ENCODE measurements around the gene FGD2. TPM values are rescaled to one million over a fixed set of nuclear protein-coding genes. Genes with fewer than 3 reads are reported as not detected.

FGD2 gene
- total and polyA plus RNA-seq, 9 of the 15 experiments (the other 6 are each of a cell fraction or from before 2014, with no cell fraction given), result 0.09 TPM; not detected in 8

DNA sequence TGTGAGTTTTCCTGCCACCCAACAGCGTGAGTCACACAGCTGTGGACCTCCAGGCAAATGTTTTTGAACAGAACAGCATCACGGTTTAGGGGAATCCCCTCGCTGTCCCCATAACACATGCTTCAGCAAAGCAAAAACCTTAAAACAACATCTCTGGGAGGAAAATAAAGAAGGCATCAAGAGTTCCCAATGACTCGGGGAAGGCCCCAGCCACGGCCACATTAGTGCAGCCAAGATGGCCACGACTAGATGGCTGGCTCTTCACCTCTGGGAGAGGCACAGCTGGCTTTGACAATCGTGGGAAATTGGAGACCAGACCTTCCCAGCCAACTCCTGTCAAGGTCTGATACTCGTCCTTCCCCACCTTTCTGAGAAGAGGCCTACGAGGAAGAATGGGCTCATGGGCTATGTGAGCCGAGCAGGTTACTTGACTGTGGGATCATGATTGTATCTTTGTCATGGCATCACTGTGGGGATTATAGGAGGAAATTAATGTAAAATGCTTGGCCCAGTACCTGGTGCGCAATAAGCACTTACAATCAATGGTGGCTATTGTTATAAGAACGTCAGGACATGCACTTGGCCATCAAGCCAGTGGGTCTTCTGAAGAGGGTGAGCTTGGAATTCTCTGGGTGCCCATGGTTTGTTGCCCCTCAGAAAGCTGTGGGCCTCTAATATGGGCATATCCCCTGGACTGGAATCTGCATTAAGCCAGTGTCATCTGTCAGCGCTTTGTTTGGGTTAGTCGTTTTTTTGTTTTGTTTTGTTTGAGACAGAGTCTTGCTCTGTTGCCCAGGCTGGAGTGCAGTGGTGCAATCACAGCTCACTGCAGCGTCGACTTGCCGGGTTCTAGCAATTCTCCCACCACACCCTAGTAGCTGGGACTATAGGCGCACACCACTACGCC, 43.6 kb downstream of the FGD2 start (continued):
- TF ChIP-seq MCM2 (IDR thresholded peaks at IDR 0.05; ENCODE audit: low read depth), result no peak
- TF ChIP-seq, protein P1, sequence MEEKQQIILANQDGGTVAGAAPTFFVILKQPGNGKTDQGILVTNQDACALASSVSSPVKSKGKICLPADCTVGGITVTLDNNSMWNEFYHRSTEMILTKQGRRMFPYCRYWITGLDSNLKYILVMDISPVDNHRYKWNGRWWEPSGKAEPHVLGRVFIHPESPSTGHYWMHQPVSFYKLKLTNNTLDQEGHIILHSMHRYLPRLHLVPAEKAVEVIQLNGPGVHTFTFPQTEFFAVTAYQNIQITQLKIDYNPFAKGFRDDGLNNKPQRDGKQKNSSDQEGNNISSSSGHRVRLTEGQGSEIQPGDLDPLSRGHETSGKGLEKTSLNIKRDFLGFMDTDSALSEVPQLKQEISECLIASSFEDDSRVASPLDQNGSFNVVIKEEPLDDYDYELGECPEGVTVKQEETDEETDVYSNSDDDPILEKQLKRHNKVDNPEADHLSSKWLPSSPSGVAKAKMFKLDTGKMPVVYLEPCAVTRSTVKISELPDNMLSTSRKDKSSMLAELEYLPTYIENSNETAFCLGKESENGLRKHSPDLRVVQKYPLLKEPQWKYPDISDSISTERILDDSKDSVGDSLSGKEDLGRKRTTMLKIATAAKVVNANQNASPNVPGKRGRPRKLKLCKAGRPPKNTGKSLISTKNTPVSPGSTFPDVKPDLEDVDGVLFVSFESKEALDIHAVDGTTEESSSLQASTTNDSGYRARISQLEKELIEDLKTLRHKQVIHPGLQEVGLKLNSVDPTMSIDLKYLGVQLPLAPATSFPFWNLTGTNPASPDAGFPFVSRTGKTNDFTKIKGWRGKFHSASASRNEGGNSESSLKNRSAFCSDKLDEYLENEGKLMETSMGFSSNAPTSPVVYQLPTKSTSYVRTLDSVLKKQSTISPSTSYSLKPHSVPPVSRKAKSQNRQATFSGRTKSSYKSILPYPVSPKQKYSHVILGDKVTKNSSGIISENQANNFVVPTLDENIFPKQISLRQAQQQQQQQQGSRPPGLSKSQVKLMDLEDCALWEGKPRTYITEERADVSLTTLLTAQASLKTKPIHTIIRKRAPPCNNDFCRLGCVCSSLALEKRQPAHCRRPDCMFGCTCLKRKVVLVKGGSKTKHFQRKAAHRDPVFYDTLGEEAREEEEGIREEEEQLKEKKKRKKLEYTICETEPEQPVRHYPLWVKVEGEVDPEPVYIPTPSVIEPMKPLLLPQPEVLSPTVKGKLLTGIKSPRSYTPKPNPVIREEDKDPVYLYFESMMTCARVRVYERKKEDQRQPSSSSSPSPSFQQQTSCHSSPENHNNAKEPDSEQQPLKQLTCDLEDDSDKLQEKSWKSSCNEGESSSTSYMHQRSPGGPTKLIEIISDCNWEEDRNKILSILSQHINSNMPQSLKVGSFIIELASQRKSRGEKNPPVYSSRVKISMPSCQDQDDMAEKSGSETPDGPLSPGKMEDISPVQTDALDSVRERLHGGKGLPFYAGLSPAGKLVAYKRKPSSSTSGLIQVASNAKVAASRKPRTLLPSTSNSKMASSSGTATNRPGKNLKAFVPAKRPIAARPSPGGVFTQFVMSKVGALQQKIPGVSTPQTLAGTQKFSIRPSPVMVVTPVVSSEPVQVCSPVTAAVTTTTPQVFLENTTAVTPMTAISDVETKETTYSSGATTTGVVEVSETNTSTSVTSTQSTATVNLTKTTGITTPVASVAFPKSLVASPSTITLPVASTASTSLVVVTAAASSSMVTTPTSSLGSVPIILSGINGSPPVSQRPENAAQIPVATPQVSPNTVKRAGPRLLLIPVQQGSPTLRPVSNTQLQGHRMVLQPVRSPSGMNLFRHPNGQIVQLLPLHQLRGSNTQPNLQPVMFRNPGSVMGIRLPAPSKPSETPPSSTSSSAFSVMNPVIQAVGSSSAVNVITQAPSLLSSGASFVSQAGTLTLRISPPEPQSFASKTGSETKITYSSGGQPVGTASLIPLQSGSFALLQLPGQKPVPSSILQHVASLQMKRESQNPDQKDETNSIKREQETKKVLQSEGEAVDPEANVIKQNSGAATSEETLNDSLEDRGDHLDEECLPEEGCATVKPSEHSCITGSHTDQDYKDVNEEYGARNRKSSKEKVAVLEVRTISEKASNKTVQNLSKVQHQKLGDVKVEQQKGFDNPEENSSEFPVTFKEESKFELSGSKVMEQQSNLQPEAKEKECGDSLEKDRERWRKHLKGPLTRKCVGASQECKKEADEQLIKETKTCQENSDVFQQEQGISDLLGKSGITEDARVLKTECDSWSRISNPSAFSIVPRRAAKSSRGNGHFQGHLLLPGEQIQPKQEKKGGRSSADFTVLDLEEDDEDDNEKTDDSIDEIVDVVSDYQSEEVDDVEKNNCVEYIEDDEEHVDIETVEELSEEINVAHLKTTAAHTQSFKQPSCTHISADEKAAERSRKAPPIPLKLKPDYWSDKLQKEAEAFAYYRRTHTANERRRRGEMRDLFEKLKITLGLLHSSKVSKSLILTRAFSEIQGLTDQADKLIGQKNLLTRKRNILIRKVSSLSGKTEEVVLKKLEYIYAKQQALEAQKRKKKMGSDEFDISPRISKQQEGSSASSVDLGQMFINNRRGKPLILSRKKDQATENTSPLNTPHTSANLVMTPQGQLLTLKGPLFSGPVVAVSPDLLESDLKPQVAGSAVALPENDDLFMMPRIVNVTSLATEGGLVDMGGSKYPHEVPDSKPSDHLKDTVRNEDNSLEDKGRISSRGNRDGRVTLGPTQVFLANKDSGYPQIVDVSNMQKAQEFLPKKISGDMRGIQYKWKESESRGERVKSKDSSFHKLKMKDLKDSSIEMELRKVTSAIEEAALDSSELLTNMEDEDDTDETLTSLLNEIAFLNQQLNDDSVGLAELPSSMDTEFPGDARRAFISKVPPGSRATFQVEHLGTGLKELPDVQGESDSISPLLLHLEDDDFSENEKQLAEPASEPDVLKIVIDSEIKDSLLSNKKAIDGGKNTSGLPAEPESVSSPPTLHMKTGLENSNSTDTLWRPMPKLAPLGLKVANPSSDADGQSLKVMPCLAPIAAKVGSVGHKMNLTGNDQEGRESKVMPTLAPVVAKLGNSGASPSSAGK (IDR thresholded peaks at IDR 0.05), result peak; percentile 61
- TF ChIP-seq, protein P2, sequence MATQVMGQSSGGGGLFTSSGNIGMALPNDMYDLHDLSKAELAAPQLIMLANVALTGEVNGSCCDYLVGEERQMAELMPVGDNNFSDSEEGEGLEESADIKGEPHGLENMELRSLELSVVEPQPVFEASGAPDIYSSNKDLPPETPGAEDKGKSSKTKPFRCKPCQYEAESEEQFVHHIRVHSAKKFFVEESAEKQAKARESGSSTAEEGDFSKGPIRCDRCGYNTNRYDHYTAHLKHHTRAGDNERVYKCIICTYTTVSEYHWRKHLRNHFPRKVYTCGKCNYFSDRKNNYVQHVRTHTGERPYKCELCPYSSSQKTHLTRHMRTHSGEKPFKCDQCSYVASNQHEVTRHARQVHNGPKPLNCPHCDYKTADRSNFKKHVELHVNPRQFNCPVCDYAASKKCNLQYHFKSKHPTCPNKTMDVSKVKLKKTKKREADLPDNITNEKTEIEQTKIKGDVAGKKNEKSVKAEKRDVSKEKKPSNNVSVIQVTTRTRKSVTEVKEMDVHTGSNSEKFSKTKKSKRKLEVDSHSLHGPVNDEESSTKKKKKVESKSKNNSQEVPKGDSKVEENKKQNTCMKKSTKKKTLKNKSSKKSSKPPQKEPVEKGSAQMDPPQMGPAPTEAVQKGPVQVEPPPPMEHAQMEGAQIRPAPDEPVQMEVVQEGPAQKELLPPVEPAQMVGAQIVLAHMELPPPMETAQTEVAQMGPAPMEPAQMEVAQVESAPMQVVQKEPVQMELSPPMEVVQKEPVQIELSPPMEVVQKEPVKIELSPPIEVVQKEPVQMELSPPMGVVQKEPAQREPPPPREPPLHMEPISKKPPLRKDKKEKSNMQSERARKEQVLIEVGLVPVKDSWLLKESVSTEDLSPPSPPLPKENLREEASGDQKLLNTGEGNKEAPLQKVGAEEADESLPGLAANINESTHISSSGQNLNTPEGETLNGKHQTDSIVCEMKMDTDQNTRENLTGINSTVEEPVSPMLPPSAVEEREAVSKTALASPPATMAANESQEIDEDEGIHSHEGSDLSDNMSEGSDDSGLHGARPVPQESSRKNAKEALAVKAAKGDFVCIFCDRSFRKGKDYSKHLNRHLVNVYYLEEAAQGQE (IDR thresholded peaks at IDR 0.05; ENCODE audit: borderline replicate concordance), result peak; percentile 23; the same call in 1 of the 2 replicates
- TF ChIP-seq, protein P2 (CRISPR knock-in tag; IDR thresholded peaks at IDR 0.05; ENCODE audit: low read depth), result 0 out of 2 replicates have a peak, but pooled peaks have one; percentile 27
- TF ChIP-seq TOE1 (IDR thresholded peaks at IDR 0.05; ENCODE audit: borderline replicate concordance), result no peak; the same call in 1 of the 2 replicates
- TF ChIP-seq TOE1 (CRISPR knock-in tag; IDR thresholded peaks at IDR 0.05; ENCODE audit: borderline replicate concordance, low read depth), result no peak
